Stimulated activated memory B cell treated with anti-CD40 and anti-IgM and Interleukin-4, amounts not matched to agents 10 μg/mL and 1 μg/mL and 100 μg/mL, for 72 hours (primary cell): ENCODE measurements around the gene PHLDA3.
A peak's percentile ranks its signal among the peaks of the same experiment; 100 is the strongest.

Experiments
- ATAC-seq: fragments of 150-1000 bp; cut with Tn5 transposase; 2 replicates; pipeline ENCODE4 v1.10.0; 2021
- H3K27ac Mint-ChIP-seq: one replicate; pipeline ENCODE4 v1.8.0; 2022; ENCODE audit warnings: mild to moderate bottlenecking, mixed read lengths
- H3K27me3 Mint-ChIP-seq: one replicate; pipeline ENCODE4 v1.8.0; 2022; ENCODE audit warnings: mixed read lengths
- H3K36me3 Mint-ChIP-seq: one replicate; pipeline ENCODE4 v1.8.0; 2022; ENCODE audit warnings: mixed read lengths
- H3K4me1 Mint-ChIP-seq: one replicate; pipeline ENCODE4 v1.8.0; 2022; ENCODE audit warnings: mixed read lengths
- H3K4me3 Mint-ChIP-seq: one replicate; pipeline ENCODE4 v1.8.0; 2022; ENCODE audit warnings: mild to moderate bottlenecking, moderate library complexity, mixed read lengths
- H3K9me3 Mint-ChIP-seq: one replicate; pipeline ENCODE4 v1.8.0; 2022; ENCODE audit warnings: mixed read lengths

The PHLDA3 gene

GRCh38 chr1:201465698-201466290 is 3.2 kb downstream of the PHLDA3 start:
- no peak overlapping the region for H3K4me3 Mint-ChIP-seq
- no peak for ATAC-seq
- H3K9me3 Mint-ChIP-seq, result no peaks in the 10 kb centered on the region
- H3K27me3 Mint-ChIP-seq, result peaks cover 68% of the 10 kb centered on the region
- no peaks in the 10 kb centered on the region for H3K4me1 Mint-ChIP-seq
- no peaks in the 10 kb centered on the region for H3K36me3 Mint-ChIP-seq
- no peak overlapping the region for H3K27ac Mint-ChIP-seq

GRCh38 chr1:201463071-201463552 is 5.9 kb downstream of the PHLDA3 start:
- H3K4me3 Mint-ChIP-seq, result no peak overlapping the region
- H3K27me3 Mint-ChIP-seq, result peaks cover 47% of the 10 kb centered on the region
- no peaks in the 10 kb centered on the region for H3K4me1 Mint-ChIP-seq
- H3K36me3 Mint-ChIP-seq, result no peaks in the 10 kb centered on the region
- no peak overlapping the region for H3K27ac Mint-ChIP-seq
- no peak for ATAC-seq
- no peaks in the 10 kb centered on the region for H3K9me3 Mint-ChIP-seq

DNA sequence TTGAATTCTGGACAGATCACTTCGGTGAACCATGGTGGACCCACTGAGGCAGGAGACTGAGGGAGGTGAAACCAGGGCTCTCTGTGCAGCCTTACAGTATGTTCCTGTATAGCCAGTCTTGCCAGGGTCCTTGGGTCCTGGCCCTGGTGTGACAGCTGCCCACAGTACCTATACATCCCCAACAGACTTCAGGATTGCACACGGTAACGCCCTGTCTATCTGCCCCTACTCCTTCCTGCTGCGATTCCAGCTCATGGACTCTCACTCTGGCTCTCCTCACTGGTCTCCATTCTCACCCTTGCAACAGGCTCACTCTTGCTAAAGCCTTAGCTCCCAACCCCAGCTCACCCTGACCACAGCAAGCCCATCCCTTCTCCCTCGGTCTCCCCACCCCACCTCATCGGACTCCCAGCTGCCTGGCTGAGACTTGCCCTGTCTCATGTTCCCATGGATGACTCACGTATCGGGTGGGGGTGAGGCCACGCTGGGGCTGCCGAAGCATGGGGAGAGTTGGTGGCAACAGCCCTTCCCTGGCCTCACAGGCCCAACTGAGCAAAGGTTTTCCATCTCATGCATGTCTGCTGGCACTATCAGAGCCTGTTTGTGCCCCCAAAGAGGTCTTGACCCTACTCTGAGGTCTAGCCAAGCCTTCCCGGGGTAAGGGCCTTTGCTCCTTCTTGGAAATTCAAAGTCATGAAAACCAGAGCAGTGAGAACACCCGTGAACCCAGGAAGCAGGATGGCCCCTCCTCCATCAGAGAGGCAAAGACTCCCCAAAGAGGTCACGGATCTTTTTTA is 7.1 kb downstream of the PHLDA3 start:
- peaks cover 34% of the 10 kb centered on the region for H3K27me3 Mint-ChIP-seq
- H3K27ac Mint-ChIP-seq, result no peak overlapping the region
- H3K36me3 Mint-ChIP-seq, result no peaks in the 10 kb centered on the region
- no peaks in the 10 kb centered on the region for H3K4me1 Mint-ChIP-seq
- no peaks in the 10 kb centered on the region for H3K9me3 Mint-ChIP-seq
- ATAC-seq, result peak; percentile 18
- H3K4me3 Mint-ChIP-seq, result no peak overlapping the region

DNA sequence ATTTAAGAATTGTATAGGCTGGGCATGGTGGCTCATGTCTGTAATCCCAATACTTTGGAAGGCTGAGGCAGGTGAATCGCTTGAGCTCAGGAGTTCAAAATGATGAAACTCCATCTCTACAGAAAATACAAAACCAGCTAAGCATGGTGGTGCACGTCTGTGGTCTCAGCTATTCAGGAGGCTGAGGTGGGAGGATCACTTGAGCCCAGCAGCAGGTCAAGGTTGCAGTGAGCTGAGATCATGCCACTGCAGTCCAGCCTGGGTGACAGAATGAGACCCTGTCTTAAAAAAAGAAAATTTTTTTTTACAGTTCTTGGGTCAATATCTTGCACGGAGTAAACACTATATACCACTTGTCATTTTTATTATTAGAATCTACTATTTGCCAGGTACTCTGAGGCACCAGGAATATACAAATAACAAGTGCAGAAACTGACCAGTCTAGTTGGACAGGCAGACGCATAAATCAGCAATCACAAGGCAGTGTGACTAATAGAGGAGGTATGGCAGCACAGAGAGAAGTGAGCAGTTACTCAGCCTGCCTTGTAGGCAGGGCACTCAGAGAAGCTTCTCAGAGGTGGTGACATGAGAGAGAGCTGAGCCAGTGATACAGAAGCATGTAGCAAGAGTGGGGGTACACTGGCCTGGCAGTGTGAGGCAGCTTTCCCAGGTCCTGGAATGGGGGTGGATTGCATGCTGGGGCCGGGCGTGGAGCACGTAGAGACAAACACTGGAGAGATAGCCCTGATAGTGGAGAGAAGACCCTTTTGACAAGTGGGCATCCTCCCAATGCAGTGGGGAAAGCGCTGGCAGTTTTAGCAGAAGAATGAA is 8.0 kb downstream of the PHLDA3 start:
- Mint-ChIP-seq H3K27me3 (peaks cover 26% of the 10 kb centered on the region), H3K9me3 (no peaks in the 10 kb centered on the region), H3K4me3 (no peak overlapping the region), H3K36me3 (no peaks in the 10 kb centered on the region), H3K4me1 (no peaks in the 10 kb centered on the region), H3K27ac (no peak overlapping the region)
- no peak for ATAC-seq

- peaks cover 14% of the 10 kb centered on the region for H3K27me3 Mint-ChIP-seq
- ATAC-seq, result no peak
- no peaks in the 10 kb centered on the region for H3K36me3 Mint-ChIP-seq
- no peak overlapping the region for H3K27ac Mint-ChIP-seq
- H3K9me3 Mint-ChIP-seq, result no peaks in the 10 kb centered on the region
- no peaks in the 10 kb centered on the region for H3K4me1 Mint-ChIP-seq
- no peak overlapping the region for H3K4me3 Mint-ChIP-seq
Measured at GRCh38 chr1:201459775-201460174, 9.2 kb downstream of the PHLDA3 start.

- ATAC-seq, result no peak
- no peaks in the 10 kb centered on the region for H3K9me3 Mint-ChIP-seq
- no peaks in the 10 kb centered on the region for H3K36me3 Mint-ChIP-seq
- no peak overlapping the region for H3K27ac Mint-ChIP-seq
- no peak overlapping the region for H3K4me3 Mint-ChIP-seq
- H3K27me3 Mint-ChIP-seq, result peaks cover 16% of the 10 kb centered on the region
- peaks cover 4% of the 10 kb centered on the region for H3K4me1 Mint-ChIP-seq
Measured at GRCh38 chr1:201459052-201459451, 9.9 kb downstream of the PHLDA3 start.

DNA sequence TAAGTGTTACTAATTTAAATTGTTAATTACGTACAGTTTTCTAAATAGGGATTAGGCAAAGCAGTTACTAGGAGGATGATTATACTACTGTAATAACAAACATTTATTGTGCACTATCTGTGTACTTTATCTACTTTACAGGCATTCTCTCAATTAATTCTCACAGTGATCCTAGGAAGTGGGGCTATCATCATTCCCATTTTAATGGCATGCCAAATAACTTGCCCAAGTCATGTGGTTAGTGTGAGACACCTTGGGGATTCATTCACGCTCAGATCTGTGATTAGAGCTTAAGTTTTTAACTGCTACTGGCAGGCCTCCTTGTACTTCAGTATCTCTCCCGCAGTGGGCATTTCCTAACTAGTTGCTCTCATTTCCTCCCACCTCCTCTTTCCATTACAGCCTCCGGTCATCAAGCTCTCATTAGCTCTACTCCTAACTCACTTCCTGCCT is 11.5 kb downstream of the PHLDA3 start:
- peaks cover 7% of the 10 kb centered on the region for H3K4me1 Mint-ChIP-seq
- no peaks in the 10 kb centered on the region for H3K36me3 Mint-ChIP-seq
- H3K4me3 Mint-ChIP-seq, result no peak overlapping the region
- peaks cover 4% of the 10 kb centered on the region for H3K9me3 Mint-ChIP-seq
- peaks cover 17% of the 10 kb centered on the region for H3K27me3 Mint-ChIP-seq
- ATAC-seq, result no peak
- H3K27ac Mint-ChIP-seq, result no peak overlapping the region

DNA sequence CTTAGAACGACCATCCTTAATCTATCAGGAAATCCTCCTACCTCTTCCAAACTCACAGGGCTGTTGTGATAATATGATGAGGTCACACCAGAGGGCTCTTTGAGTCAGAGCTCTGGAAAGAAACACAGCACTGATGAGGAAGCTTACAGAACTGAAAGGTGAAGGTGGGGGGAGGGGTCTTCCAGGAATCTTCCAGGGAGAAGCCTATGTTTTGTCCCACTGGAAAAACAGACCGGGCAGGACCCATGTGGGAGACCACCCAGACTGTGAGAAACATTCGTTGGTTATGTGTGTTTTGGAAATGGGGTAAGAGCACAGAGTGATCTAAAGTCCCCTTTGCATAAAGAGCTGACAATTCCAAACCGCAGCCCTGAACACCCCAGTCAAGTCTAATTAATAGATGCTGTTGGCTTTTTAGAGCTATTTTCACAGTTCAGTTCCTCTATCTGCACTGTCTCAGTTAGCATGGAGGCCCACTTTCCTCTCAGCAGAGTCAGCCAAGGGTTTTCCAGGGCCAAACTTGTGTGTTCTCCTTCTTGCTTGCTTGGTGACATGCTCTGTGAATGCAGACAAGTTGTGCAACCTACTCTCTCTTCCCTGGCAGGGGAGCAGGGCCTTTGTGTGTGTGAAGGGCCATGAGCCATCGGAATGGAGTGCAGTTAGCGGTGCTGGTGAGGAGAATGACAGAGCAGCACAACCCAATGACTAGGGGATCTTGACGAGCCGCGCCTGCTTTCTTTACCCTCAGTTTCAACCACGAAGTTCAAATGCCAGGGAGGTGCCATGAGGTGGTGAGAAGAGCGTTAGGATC is 12.3 kb downstream of the PHLDA3 start:
- Mint-ChIP-seq H3K27ac (no peak overlapping the region), H3K4me3 (no peak overlapping the region), H3K4me1 (peaks cover 7% of the 10 kb centered on the region), H3K9me3 (peaks cover 4% of the 10 kb centered on the region), H3K36me3 (no peaks in the 10 kb centered on the region), H3K27me3 (peaks cover 25% of the 10 kb centered on the region)
- peak; percentile 34 for ATAC-seq

- H3K4me3 Mint-ChIP-seq, result no peak overlapping the region
- peaks cover 41% of the 10 kb centered on the region for H3K27me3 Mint-ChIP-seq
- peaks cover 13% of the 10 kb centered on the region for H3K4me1 Mint-ChIP-seq
- H3K36me3 Mint-ChIP-seq, result no peaks in the 10 kb centered on the region
- H3K27ac Mint-ChIP-seq, result no peak overlapping the region
- no peak for ATAC-seq
- H3K9me3 Mint-ChIP-seq, result peaks cover 4% of the 10 kb centered on the region
Measured at GRCh38 chr1:201455098-201455497, 13.9 kb downstream of the PHLDA3 start.

DNA sequence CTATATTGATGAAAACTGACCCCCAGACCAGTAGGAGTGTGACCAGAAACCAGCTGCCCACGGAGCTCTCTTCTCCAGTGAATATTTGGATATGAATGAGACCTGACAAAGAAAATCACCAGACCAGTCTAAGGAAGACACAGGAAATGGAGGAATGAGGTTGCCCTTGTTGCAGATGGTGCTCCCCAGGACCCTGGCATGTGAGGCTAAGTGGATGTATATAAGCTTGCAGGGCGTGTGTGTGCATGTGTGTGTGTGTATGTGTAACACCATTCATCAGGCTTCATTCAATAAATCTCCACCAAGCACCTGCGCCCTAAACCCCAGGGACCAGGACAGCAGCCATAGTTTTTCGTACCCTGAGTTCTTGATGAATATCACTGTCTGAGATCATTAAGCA is 14.4 kb downstream of the PHLDA3 start:
- no peak overlapping the region for H3K4me3 Mint-ChIP-seq
- H3K27ac Mint-ChIP-seq, result no peak overlapping the region
- no peaks in the 10 kb centered on the region for H3K36me3 Mint-ChIP-seq
- H3K4me1 Mint-ChIP-seq, result peaks cover 13% of the 10 kb centered on the region
- peaks cover 46% of the 10 kb centered on the region for H3K27me3 Mint-ChIP-seq
- H3K9me3 Mint-ChIP-seq, result peaks cover 4% of the 10 kb centered on the region
- no peak for ATAC-seq

DNA sequence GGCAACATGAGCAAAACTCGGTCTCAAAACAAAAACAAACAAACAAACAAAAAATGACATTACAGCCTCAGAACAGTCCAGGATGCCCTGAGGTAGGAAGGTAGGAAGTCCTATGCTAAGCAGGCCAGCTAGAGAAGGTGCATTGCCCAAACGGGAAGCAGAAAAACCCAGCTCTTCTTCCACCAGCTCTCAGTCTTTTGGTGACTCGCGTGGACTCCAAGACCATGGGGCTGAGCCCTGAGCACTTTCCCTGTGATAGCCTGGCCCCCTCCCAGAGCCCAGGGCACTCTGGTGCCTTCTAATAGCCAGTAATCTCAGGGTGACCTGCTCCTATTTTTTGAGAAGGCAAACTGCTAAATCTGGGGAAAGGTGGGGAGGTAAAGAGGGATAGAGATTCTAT is 16.1 kb downstream of the PHLDA3 start:
- no peak overlapping the region for H3K4me3 Mint-ChIP-seq
- H3K9me3 Mint-ChIP-seq, result peaks cover 4% of the 10 kb centered on the region
- H3K36me3 Mint-ChIP-seq, result no peaks in the 10 kb centered on the region
- H3K4me1 Mint-ChIP-seq, result peaks cover 17% of the 10 kb centered on the region
- H3K27me3 Mint-ChIP-seq, result peaks cover 47% of the 10 kb centered on the region
- ATAC-seq, result no peak
- no peak overlapping the region for H3K27ac Mint-ChIP-seq

DNA sequence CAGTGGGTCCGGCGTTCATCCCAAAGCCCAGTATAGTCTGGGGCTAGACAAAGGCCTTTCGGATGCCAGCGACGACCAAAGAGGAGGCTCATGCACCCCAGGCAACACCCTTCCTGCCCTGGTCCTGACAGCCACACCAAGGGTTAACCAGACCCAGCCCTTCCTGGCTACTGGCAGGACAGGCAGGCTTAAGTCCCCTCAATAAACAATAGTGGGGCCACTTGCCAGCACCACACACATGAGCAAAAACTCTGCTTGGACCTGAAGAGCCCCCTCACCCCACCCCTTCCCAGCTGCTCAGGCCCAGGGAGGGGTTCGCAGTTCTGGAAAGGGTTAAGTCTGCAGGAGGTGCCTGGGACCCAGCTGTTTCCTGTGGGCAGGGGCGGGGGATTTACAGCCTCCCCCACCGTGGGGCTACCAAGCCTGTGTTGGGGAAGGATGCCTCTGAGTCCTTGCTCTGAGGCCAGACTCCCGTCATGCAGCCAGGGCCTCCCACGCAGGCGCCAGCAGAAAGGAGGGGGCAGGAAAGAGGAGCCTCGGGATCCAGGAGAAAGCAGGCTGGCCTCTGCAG is 18.2 kb downstream of the PHLDA3 start:
- peak; percentile 11 for ATAC-seq
- H3K36me3 Mint-ChIP-seq, result no peaks in the 10 kb centered on the region
- H3K27ac Mint-ChIP-seq, result no peak overlapping the region
- no peak overlapping the region for H3K4me3 Mint-ChIP-seq
- peaks cover 4% of the 10 kb centered on the region for H3K9me3 Mint-ChIP-seq
- H3K4me1 Mint-ChIP-seq, result peaks cover 19% of the 10 kb centered on the region
- peaks cover 51% of the 10 kb centered on the region for H3K27me3 Mint-ChIP-seq

DNA sequence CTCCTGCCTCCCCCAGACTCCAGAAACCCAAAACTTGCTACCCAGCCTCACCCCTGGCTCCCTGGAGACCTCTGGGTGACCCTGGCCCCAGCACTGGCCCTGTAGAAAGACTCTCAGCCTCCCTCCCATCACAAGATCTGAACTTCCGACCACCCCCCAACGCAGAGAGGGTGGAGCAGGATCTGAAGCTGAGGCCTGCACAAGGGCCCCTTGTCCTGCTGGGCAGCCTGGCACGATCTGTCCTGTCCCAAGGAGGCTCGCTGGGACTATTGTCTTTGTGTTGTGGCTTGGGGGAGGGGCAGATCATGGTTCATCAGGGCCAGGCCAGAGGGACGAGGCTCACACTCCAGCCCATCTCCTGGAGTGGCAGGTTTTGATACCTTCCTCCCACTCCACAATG is 20.0 kb downstream of the PHLDA3 start:
- Mint-ChIP-seq H3K4me3 (no peak overlapping the region), H3K4me1 (peaks cover 14% of the 10 kb centered on the region), H3K9me3 (peaks cover 4% of the 10 kb centered on the region), H3K27ac (no peak overlapping the region), H3K27me3 (peaks cover 63% of the 10 kb centered on the region), H3K36me3 (no peaks in the 10 kb centered on the region)
- no peak for ATAC-seq
